Hypothalamus (tissue), 51 donors: ENCODE measurements around the gene LKAAEAR1.
"Not testable (repeated sequence)": the region's sequence is repeated elsewhere in the genome, so short reads cannot be mapped to it uniquely, and the experiment has no call there.

Experiments
- DNase-seq, 51 donors: peaks; one replicate each; lab custom pipeline; 2025; lab: John Stamatoyannopoulos, UW

LKAAEAR1 gene

GRCh38 chr20:64099880-64100565 is 15.8 kb upstream of the LKAAEAR1 start:
- DNase-seq, result no peak

GRCh38 chr20:64099086-64099786 is 15.0 kb upstream of the LKAAEAR1 start:
- peak in 8 of 51 donors; percentile 14 to 40 (median 28) for DNase-seq

- DNase-seq, result no peak
Measured at GRCh38 chr20:64098471-64099013, 14.3 kb upstream of the LKAAEAR1 start.

GRCh38 chr20:64096535-64096934 is 12.3 kb upstream of the LKAAEAR1 start:
- no peak for DNase-seq

GRCh38 chr20:64095927-64096326 is 11.7 kb upstream of the LKAAEAR1 start:
- no peak for DNase-seq

GRCh38 chr20:64095455-64095854 is 11.3 kb upstream of the LKAAEAR1 start:
- DNase-seq, result no peak

DNA sequence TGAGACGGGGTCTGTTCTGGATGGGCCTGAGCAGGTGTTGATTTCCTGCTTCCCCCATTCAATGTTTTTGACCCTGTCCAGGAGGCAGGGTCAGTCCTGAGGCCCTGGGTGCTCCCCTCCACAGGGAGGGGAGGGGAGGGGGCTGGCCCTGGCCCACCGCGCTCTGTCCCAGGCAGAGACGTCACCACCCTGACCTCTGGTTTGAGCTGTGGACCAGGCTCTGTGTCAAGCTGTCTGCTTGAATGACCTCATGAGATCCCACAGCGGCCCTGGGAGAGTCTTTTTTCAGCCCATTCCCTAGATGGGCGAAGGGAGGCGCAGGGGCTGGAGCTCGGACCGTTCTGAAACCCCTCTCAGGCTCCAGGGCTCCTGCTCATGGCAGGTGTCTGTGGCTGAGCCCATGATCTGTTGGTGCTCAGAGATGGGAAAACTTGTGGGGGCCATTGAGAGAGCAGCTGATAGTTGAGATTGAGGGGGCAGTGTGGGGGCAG is 8.9 kb upstream of the LKAAEAR1 start:
- DNase-seq, result no peak

- DNase-seq, result peak in 2 of 51 donors; percentile 23 to 42
Measured at GRCh38 chr20:64092258-64093012, 8.2 kb upstream of the LKAAEAR1 start.

DNA sequence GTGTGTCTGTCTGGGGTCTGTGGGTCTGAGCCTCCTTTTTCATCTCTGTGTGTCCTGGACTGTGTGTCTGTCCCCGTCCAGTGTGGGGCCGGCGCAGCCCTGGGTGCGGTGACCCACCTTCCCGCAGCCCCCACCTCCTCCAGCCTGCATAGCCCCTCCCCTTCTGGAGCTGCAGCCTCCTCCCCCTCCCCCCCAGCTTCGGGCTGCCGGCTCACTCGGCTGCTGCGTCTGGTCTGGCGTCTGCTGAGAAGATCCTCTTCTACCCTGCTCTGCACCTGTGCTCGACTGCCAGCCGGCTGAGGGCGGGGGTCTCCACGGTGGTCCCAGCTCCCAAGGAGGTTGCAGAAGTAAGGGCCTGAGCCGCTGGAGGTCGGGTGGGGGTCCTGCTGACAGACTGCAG is 7.6 kb upstream of the LKAAEAR1 start:
- DNase-seq, result peak in 8 of 51 donors; percentile 26 to 50 (median 36)

GRCh38 chr20:64091340-64091739 is 7.1 kb upstream of the LKAAEAR1 start:
- no peak for DNase-seq

DNA sequence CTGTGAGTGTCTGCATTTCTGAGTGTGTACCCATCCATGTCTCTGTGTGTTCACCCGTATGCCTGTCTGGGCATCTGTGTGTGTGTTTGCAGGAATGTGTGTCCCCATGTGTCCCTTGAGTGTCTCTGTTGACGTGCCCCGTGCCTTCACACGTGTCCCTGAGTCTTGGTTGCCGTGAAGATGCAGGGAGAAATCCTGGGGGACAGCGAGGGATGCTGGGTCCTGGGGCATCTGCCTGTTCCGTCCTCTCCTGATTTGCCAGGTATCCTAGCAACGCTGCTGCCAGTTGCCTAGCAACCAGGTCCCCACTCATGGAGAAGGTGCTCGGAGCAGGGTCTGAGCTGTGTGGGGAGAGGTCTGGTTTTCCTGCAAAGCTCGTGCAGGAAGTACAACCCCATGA is 6.0 kb upstream of the LKAAEAR1 start:
- peak in 19 of 51 donors; percentile 12 to 67 (median 35) for DNase-seq

- DNase-seq, result not testable (repeated sequence)
Measured at GRCh38 chr20:64088586-64088985, 4.4 kb upstream of the LKAAEAR1 start.

DNA sequence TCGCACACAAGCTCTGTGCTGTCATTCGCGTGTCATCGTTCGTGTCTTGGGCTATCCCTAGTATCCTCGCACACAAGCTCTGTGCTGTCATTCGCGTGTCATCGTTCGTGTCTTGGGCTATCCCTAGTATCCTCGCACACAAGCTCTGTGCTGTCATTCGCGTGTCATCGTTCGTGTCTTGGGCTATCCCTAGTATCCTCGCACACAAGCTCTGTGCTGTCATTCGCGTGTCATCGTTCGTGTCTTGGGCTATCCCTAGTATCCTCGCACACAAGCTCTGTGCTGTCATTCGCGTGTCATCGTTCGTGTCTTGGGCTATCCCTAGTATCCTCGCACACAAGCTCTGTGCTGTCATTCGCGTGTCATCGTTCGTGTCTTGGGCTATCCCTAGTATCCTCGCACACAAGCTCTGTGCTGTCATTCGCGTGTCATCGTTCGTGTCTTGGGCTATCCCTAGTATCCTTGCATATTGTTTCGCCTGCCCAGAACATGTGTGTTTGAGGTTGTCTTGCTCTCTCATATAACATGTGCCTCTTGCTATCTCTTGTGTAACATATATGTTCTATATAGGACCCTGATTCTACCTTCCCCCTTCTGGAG is 3.1 kb upstream of the LKAAEAR1 start:
- not testable (repeated sequence) for DNase-seq

GRCh38 chr20:64086801-64087200 is 2.6 kb upstream of the LKAAEAR1 start:
- no peak for DNase-seq

- DNase-seq, result no peak
Measured at GRCh38 chr20:64084685-64085152, 521 bp upstream of the LKAAEAR1 start.

- DNase-seq, result peak in 40 of 51 donors; percentile 14 to 82 (median 50)
Measured at GRCh38 chr20:64083378-64083803, 807 bp downstream of the LKAAEAR1 start.

- DNase-seq, result peak in 3 of 51 donors; percentile 10 to 22 (median 21)
Measured at GRCh38 chr20:64082820-64083377, 1.3 kb downstream of the LKAAEAR1 start.

- DNase-seq, result no peak
Measured at GRCh38 chr20:64082126-64082731, 2.0 kb downstream of the LKAAEAR1 start.

- no peak for DNase-seq
Measured at GRCh38 chr20:64081624-64081964, 2.6 kb downstream of the LKAAEAR1 start.
